Measurements from ENCODE around the gene VMAC. TPM values are rescaled to one million over a fixed set of nuclear protein-coding genes. Genes with fewer than 3 reads are reported as not detected.
A peak's percentile ranks its signal among the peaks of the same experiment; 100 is the strongest.

Gene VMAC
- total RNA-seq, 2 experiments from 2014 or later: 1.4 to 1.9 TPM

DNA sequence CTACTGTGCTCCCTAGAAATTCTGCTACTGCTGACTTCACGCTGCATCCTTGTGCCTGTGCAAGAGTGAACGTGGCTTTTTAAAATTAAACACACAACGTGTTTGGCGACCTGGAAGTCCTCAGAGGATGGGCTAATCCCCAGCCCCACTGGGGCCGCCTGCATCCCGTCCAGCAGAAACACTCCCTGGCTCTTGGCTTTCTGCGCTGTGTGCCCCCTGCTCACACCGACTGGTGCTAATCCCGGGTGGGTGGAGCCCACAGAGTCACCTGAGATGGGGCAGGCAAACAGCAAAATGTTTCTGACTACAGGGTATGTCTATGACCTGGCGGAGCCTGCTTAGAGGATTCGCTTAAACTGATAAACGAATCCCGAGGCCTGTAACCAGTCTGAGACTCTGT lies 24.5 kb downstream of the VMAC start:
- Mint-ChIP-seq H3K36me3 (peaks cover 5% of the 10 kb centered on the region), H3K4me3 (no peak overlapping the region), H3K27me3 (no peaks in the 10 kb centered on the region), H3K9me3 (no peaks in the 10 kb centered on the region), H3K27ac (no peak overlapping the region), H3K4me1 (no peaks in the 10 kb centered on the region)
- DNase-seq: no peak

DNA sequence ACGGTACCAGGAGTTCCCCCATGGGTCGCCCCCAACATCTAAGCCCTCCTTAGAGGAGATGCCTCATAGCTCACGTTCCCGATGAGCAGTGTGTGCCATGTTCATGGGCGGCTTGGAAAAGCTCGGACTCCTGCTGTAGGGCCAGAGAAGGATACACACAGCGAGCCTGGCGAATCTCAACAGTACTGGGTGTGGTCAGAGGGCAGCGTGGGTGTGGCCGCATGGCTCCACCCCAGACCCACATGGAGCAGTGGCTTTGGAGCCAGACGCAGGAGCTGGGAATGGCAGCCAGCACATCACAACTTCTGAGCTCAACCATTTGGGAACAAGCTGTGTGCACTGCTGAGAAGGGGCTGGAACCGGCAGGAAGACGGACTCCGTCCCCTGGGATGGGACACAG lies 25.0 kb downstream of the VMAC start:
- Mint-ChIP-seq H3K9me3 (no peaks in the 10 kb centered on the region), H3K27me3 (no peaks in the 10 kb centered on the region), H3K36me3 (peaks cover 4% of the 10 kb centered on the region), H3K4me1 (no peaks in the 10 kb centered on the region), H3K4me3 (no peak overlapping the region), H3K27ac (no peak overlapping the region)
- DNase-seq: no peak

DNA sequence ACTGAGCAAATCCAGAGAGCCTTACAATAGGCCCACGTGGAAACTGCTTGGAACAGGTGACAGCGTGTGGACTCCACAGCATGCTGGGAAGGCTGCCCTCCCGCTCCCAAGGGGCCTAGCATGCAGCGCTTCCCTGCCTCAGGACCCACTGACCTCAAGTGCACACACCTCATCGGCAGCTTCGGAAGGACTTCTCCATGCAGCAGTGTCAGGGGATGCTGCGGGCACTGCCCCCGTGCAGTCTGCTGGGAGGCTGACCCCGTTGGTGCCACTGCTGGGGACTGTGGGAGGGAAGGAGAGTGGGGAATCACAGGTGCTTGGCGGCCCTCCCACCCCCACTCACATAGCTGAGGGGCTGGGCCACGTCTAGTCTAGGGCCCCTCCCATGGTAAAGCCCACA lies 26.6 kb downstream of the VMAC start:
- no peak overlapping the region for H3K27ac Mint-ChIP-seq
- no peaks in the 10 kb centered on the region for H3K4me1 Mint-ChIP-seq
- no peak for DNase-seq
- H3K9me3 Mint-ChIP-seq: no peaks in the 10 kb centered on the region
- peaks cover 9% of the 10 kb centered on the region for H3K36me3 Mint-ChIP-seq
- no peak overlapping the region for H3K4me3 Mint-ChIP-seq
- H3K27me3 Mint-ChIP-seq: no peaks in the 10 kb centered on the region

DNA sequence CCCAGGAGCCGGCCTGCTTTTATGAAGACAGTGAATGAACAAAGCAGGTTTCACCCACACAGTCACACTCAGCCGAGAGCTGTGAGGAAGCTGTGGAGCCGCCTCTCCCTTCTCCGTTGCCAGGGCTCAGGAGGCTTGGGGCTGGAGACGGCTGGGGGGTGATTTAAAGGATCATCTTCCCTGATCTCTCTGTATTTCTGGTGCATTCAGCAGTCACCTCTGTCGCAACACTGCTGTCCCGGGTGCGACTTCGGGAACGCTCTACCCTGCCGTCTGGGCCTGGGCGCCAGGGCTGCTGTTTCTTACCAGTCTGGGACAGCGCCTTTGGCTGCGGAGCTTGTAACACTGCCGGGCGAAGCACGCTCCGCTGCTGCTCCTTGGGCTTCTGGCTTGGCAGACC lies 27.5 kb downstream of the VMAC start:
- DNase-seq: no peak
- H3K4me3 Mint-ChIP-seq: no peak overlapping the region
- H3K27ac Mint-ChIP-seq: no peak overlapping the region
- peaks cover 11% of the 10 kb centered on the region for H3K36me3 Mint-ChIP-seq
- H3K9me3 Mint-ChIP-seq: no peaks in the 10 kb centered on the region
- no peaks in the 10 kb centered on the region for H3K4me1 Mint-ChIP-seq
- H3K27me3 Mint-ChIP-seq: no peaks in the 10 kb centered on the region

DNA sequence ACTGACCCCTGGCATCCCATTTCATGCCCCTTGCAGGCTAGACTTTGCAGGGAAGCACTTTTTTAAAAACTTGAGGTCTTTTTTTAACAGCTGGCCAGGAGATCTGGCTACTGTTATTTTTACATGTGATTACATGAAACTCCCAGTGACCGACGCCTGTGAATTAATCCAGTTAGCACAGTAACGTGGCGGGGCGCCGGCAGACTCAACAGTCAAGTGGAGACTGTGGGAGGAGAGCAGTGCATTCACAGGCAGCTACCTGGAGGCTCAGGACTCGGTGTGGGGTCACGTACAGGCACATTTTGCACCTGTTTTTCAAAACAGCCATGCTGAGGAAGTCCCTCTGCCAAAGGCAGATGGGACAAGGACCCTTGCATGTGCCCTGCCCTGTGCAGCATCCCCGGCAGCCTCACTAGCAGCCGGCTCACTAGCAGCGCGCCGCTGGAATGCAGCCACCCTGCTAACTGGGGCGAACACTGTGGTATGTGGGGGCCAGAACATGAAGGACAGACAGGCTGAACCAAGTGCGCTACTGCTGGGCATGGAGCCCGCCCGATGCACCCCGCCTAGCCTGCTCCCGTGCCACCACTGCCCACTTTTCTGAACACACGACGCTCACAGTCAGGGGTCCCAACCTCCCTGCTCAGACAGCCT lies 28.1 kb downstream of the VMAC start:
- no peak overlapping the region for H3K27ac Mint-ChIP-seq
- peaks cover 11% of the 10 kb centered on the region for H3K36me3 Mint-ChIP-seq
- H3K9me3 Mint-ChIP-seq: no peaks in the 10 kb centered on the region
- no peaks in the 10 kb centered on the region for H3K4me1 Mint-ChIP-seq
- DNase-seq: no peak
- no peak overlapping the region for H3K4me3 Mint-ChIP-seq
- H3K27me3 Mint-ChIP-seq: no peaks in the 10 kb centered on the region

DNA sequence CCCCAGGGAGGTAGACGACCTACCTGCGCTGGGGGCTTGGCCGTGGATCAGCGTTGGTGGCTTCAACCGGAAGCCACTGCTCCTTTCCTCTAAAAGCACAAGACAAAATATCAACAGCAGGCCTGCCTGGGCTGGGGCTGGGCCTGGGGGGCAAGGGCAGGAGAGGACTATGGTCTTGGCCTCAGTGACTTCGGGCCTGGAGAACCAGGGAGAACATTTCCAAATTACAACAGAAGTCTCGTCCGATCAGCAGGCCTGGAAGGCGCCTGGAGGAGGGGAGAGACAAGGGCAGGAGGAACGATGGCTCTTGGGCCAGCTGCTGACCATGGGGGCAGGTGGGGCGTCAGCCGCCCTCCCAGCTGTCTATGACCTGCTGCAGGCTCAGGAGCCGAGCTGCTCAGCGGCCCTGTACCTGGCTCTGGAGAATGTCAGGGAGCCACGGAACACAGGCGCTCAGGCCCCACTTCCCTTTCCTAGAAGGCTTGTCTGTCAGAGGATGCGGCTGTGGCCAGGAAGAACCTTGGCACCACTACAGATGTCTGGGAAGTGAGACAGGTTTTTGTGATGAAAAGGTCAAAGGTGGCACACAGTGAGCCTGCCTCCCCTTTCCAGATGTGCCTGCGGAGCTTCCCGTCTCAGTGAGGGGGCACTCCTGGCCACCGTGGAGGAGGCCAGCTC lies 28.9 kb downstream of the VMAC start:
- peaks cover 11% of the 10 kb centered on the region for H3K36me3 Mint-ChIP-seq
- DNase-seq: no peak
- H3K27me3 Mint-ChIP-seq: no peaks in the 10 kb centered on the region
- no peaks in the 10 kb centered on the region for H3K4me1 Mint-ChIP-seq
- no peak overlapping the region for H3K27ac Mint-ChIP-seq
- no peaks in the 10 kb centered on the region for H3K9me3 Mint-ChIP-seq
- H3K4me3 Mint-ChIP-seq: no peak overlapping the region

DNA sequence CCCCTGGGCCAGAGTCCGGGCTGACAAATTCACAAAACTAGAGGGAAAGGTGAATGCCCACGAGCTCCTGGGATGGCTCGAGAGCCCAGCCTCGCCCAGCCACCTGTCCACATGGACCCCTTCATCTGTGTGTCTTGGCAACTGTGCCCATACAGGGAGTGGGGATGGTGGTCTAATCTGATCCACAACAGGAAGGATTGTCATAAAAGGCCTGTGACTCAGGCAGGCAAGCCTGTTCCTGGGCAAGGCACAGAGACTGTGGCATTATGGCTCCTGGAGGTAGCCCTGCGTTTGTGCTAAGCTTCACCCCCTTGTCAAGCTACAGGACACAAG lies 29.4 kb downstream of the VMAC start:
- no peak for DNase-seq
- Mint-ChIP-seq H3K4me3 (no peak overlapping the region), H3K27me3 (no peaks in the 10 kb centered on the region), H3K9me3 (no peaks in the 10 kb centered on the region), H3K4me1 (no peaks in the 10 kb centered on the region), H3K36me3 (peaks cover 11% of the 10 kb centered on the region), H3K27ac (no peak overlapping the region)

DNA sequence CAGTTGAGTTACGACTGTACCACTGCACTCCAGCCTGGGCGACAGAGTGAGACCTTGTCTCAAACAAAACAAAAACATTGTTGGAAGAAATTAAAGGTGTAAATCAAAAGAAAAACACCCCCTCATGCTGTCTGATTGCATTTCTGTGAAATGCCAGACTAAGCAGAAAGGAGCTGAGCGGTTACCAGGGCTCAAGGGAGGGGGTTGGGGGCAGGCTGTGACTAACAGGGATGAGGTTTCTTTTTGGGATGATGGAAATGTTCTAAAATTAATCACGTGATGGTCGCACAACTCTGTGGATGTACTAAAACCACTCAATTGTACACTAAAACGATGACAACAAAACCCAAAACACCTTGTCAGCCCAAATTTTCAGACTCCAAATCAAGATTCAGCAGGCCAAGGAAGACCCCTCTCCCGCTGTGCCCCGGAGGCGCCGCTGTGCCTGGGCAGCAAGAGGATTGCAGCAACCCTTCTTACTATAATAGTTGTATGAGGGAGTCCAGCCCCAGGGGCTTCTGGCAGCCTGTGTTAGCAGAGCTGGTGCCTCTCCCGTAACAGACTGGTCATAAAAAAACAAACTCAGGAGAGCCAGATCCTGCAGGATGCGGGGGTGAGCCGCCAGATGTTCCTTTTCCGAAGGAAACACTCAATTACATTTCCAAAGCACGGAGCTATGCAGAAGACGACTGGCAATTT lies 30.3 kb downstream of the VMAC start:
- H3K4me3 Mint-ChIP-seq: no peak overlapping the region
- H3K27ac Mint-ChIP-seq: peak overlapping the region; percentile 58
- H3K27me3 Mint-ChIP-seq: no peaks in the 10 kb centered on the region
- H3K36me3 Mint-ChIP-seq: peaks cover 11% of the 10 kb centered on the region
- no peaks in the 10 kb centered on the region for H3K4me1 Mint-ChIP-seq
- no peak for DNase-seq
- no peaks in the 10 kb centered on the region for H3K9me3 Mint-ChIP-seq

DNA sequence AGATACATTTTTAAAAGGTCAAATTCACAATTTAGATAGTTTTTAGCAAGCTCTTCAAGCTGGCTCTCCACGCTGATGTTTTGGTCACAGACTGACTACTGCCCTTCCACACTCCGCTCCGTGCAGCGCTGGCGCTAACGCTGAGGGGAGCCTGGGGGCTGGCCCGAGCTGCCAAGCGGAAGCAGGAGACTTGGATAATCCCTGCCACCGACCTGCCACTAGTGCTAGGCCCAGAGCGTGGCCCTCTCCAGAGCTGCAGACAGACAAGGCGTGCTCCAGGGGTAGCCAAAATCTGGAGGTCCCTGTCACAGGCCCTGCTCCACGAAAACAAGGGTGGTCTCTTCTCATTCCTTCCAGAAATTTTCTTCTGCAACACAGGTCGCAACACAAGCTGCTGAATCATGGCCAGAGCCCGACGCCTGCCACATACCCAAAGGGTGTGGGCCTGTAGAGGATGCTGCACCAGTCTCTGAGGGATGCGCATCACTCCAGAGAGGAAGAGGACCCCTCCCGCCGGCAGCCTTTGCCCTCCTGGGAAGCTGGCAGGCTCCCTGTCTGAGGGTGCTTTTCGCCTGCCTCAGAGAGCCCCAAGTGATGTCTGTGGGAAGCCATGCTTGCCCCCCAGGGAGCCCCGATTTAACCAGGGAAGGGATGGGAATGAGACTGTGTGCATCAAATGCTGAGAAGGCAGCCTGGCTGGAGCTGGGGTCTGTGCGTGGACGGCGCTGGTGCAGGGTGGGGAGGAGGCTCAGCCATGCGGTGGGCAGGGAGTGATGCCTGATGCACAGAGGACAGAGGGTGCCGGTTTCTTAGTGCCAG lies 31.0 kb downstream of the VMAC start:
- DNase-seq: no peak
- peaks cover 11% of the 10 kb centered on the region for H3K36me3 Mint-ChIP-seq
- no peaks in the 10 kb centered on the region for H3K27me3 Mint-ChIP-seq
- no peaks in the 10 kb centered on the region for H3K4me1 Mint-ChIP-seq
- H3K4me3 Mint-ChIP-seq: no peak overlapping the region
- peak overlapping the region; percentile 69 for H3K27ac Mint-ChIP-seq
- H3K9me3 Mint-ChIP-seq: no peaks in the 10 kb centered on the region

DNA sequence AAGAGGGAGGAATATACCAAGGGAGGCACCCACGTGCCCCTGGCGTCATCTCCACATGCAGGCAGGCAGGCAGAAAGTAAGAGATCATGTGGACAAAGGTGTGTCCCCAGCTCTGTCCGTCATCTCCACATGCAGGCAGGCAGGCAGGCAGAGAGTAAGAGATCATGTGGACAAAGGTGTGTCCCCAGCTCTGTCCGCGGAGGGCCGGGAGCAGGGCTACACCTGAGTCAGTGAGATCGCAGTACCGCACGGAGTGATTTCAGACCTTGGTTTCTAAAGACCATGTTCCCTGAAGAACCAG lies 31.6 kb downstream of the VMAC start:
- Mint-ChIP-seq H3K9me3 (no peaks in the 10 kb centered on the region), H3K27ac (no peak overlapping the region)

DNA sequence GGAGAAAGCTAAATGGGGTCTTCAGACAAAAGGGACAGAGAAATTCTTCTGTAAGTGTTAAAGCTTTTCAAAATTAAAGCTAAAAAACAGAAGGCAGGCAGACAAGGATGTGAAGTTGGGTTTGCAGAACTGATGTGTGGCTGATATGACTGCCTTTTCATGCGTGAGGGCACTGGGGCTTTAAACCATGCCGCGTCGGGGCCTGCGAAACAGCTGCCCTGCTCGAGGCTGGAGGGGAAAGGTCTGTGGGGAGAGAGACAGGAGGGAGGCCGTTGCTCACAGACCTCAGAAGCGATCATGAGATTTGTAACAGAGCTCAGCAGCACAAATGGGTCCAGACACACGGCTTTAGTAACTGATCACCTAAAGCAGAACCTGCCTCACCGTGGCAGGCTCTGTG lies 32.9 kb downstream of the VMAC start:
- H3K4me1 Mint-ChIP-seq: no peaks in the 10 kb centered on the region
- H3K36me3 Mint-ChIP-seq: peaks cover 11% of the 10 kb centered on the region
- H3K4me3 Mint-ChIP-seq: no peak overlapping the region
- no peaks in the 10 kb centered on the region for H3K27me3 Mint-ChIP-seq
- H3K27ac Mint-ChIP-seq: no peak overlapping the region
- H3K9me3 Mint-ChIP-seq: no peaks in the 10 kb centered on the region
- no peak for DNase-seq

More for the DNA sequence above, 31.6 kb downstream of the VMAC start:
- H3K4me1 Mint-ChIP-seq: no peaks in the 10 kb centered on the region
- peaks cover 11% of the 10 kb centered on the region for H3K36me3 Mint-ChIP-seq
- DNase-seq: no peak
- H3K4me3 Mint-ChIP-seq: no peak overlapping the region
- no peaks in the 10 kb centered on the region for H3K27me3 Mint-ChIP-seq

DNA sequence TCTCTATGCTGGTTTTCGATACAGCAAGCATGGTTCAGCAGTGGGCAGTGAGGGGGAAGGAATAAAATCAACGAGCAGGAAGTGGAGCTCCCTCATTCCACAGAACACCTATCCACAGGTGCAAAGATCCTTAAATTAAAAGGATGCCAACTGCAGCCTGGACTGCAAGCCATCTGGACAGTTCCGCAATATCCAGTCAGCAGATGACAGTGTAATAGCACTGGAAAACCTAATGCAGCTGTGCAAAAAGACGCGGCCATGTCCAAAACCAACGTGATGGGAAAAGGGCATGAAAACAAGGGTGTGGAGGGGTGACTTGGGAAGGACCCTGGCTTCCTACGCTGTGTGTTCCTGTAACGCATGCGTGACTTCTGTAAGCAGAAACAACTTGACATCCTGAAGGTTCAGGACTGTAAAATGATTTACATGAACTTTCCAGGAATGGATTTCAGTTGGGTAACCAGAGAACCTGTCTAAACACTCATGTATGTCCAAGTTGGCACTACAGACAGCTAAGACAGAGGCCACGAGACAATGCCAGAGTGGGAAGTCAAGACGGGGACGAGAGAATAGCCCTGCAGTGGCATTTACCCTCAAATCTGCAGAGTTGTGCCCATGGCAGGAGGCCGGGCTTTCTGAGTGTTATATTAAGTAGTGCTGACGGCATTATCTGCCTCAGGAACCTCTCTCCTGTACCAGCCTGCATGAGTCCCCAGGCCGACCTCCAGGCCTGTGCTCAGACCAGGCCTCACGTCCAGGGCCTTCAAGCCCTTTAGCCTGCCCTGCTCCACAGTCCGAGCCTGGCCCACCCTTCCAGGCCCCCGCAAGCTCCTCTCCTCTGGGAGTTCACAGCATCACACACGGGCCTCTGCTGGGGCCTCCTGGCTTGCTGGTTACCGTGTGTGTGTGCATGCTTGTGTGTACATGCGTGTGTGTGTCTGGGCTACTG lies 35.9 kb downstream of the VMAC start:
- H3K9me3 Mint-ChIP-seq: no peaks in the 10 kb centered on the region
- H3K36me3 Mint-ChIP-seq: peaks cover 12% of the 10 kb centered on the region
- no peak for DNase-seq
- H3K4me3 Mint-ChIP-seq: no peak overlapping the region
- H3K27me3 Mint-ChIP-seq: no peaks in the 10 kb centered on the region
- peaks cover 23% of the 10 kb centered on the region for H3K4me1 Mint-ChIP-seq
- H3K27ac Mint-ChIP-seq: no peak overlapping the region

DNA sequence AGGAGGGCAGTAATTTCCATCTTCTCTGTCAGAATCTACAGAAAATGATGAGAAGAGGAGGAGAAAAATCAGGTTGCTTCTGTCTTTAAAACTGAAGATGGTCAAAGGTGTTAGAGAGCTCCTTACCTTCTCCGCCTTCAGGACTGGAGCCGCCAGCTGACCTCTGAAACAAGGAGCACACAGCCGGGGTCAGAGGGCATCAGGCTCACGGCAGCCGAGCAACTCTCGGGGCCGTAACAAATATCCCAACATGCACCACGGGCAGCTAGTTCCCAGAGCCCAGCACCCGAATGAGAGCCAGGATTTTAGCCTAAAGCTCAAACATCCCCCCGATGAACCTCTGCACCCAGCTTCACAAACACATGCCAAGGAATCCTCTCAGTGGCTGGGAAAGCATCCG lies 37.0 kb downstream of the VMAC start:
- H3K4me3 Mint-ChIP-seq: no peak overlapping the region
- no peaks in the 10 kb centered on the region for H3K9me3 Mint-ChIP-seq
- H3K36me3 Mint-ChIP-seq: peaks cover 10% of the 10 kb centered on the region
- no peak overlapping the region for H3K27ac Mint-ChIP-seq
- no peak for DNase-seq
- peaks cover 29% of the 10 kb centered on the region for H3K4me1 Mint-ChIP-seq
- no peaks in the 10 kb centered on the region for H3K27me3 Mint-ChIP-seq

DNA sequence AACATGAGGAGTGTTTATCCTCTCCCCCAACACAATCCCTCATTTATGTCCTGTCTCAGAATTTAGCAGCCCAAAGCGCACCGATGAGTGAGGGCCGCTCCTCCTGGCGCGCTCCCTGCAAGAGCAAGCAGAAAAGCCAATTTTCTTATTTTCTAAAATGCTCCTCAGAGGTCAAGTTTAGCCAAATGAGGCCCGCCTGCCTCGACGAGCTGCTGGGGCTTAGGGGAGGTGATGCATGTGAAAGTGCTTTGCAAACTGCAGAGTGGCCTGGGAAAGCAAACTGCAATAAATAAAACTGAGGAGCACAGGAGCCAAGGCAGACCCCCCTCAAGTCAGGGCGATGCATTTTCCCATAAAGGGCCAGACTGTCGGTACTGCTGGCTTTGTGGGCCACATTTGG lies 38.4 kb downstream of the VMAC start:
- no peaks in the 10 kb centered on the region for H3K9me3 Mint-ChIP-seq
- no peaks in the 10 kb centered on the region for H3K27me3 Mint-ChIP-seq
- no peak overlapping the region for H3K27ac Mint-ChIP-seq
- H3K4me1 Mint-ChIP-seq: peaks cover 37% of the 10 kb centered on the region
- H3K4me3 Mint-ChIP-seq: no peak overlapping the region
- H3K36me3 Mint-ChIP-seq: peaks cover 16% of the 10 kb centered on the region
- no peak for DNase-seq

Measured in activated naive CD8-positive, alpha-beta T cell treated with anti-CD3 and anti-CD28 coated beads for 36 hours (primary cell).